ENCODE data around the gene INO80D. TPM values are rescaled to one million over a fixed set of nuclear protein-coding genes. Genes with fewer than 3 reads are reported as not detected.

The INO80D gene
- total and polyA plus RNA-seq, 2 experiments from 2014 or later = 17.5 to 37.4 TPM

DNA sequence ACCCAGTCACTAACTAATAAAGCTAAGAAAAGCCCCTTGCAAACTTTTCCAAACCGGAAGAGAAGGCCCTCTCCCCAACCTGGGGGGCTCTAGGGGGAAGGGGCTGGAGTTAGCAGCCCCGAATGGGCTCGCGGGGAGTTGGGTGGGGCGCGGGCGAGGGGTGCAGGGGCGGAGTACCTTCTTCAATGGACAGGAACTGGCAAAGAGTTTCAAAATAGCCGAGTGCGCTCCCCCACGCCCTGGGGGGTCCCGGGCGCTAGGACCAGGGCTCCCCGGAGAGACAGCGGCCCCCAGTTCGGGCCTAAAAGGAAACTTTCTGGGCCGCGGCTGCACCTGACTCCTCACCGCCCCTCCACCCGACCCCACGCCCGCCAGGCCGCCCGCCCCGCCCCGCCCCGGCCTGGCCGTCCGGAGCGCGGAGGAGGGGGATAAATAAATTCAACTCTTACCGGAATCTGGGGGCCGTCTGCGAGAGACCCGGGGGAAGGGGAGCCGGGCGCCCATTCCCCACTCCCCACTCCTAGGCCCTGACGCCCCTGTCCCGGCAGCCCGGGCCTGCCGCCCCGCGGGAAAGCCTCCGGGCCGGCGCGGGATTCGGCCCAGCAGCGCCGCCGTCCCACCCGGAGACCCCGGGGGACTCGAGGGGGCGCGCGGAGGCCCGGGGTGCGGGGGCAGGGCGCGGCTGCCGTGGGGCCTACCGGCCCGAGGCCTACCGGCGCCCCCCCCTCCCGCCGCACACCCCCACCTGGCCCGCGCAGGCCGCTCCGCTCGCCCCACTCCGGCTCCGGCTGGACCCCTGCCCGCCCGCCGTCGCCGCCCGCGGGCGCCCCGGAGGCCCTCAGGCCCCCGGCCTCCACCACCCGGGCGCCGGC is 868 bp downstream of the INO80D start (continued):
- TF ChIP-seq, protein P1, sequence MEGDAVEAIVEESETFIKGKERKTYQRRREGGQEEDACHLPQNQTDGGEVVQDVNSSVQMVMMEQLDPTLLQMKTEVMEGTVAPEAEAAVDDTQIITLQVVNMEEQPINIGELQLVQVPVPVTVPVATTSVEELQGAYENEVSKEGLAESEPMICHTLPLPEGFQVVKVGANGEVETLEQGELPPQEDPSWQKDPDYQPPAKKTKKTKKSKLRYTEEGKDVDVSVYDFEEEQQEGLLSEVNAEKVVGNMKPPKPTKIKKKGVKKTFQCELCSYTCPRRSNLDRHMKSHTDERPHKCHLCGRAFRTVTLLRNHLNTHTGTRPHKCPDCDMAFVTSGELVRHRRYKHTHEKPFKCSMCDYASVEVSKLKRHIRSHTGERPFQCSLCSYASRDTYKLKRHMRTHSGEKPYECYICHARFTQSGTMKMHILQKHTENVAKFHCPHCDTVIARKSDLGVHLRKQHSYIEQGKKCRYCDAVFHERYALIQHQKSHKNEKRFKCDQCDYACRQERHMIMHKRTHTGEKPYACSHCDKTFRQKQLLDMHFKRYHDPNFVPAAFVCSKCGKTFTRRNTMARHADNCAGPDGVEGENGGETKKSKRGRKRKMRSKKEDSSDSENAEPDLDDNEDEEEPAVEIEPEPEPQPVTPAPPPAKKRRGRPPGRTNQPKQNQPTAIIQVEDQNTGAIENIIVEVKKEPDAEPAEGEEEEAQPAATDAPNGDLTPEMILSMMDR (conservative IDR thresholded peaks at IDR 0.05; ENCODE audit: low read depth in 2 of 2) = no peak
- TF ChIP-seq, protein P2, sequence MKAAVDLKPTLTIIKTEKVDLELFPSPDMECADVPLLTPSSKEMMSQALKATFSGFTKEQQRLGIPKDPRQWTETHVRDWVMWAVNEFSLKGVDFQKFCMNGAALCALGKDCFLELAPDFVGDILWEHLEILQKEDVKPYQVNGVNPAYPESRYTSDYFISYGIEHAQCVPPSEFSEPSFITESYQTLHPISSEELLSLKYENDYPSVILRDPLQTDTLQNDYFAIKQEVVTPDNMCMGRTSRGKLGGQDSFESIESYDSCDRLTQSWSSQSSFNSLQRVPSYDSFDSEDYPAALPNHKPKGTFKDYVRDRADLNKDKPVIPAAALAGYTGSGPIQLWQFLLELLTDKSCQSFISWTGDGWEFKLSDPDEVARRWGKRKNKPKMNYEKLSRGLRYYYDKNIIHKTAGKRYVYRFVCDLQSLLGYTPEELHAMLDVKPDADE (IDR thresholded peaks at IDR 0.05) = no peak

DNA sequence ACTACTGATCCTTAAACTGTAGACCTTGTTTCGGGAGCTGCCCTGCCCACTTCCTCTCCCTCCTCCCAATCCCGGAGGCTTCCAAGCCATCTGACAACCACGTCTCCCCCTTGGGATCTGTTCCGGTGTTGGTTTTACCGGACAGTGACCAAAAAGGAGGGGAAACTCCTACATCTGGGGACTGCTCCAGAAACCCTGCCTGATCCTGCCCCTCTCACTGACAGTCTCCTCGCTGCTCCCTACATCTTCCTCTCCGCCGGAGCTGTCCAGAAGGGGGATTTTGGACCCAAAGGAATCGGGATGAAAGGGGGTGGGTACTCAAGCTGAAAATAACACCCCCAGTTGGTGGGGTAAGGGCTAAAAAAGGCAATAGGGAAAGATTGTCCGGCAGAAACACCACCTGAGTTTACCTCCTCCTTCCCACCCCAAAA is 1.5 kb downstream of the INO80D start:
- H3K4me1 Mint-ChIP-seq = peaks cover 33% of the 10 kb centered on the region
- ATAC-seq (peak; percentile 58), DNase-seq (ENCODE audit: low spot score) (peak; percentile 91)

More for the DNA sequence above, 1.5 kb downstream of the INO80D start:
- Histone ChIP-seq H3K79me2 (replicated peaks; ENCODE audit: insufficient read depth) (peaks cover 70% of the 10 kb centered on the region), H3K4me1 (ENCODE audit: insufficient read depth) (peaks cover 28% of the 10 kb centered on the region), H3F3A (replicated peaks; ENCODE audit: low read depth) (peaks cover 7% of the 10 kb centered on the region; the same call in 1 of the 2 replicates), H3K36me3 (ENCODE audit: insufficient read depth) (peaks cover 6% of the 10 kb centered on the region; the same call in 1 of the 2 replicates), H3K27me3 (ENCODE audit: insufficient read depth) (no peaks in the 10 kb centered on the region), H3K4me2 (peak overlapping the region; percentile 73), H3K9me2 (ENCODE audit: insufficient read depth) (no peaks in the 10 kb centered on the region), H3K4me3 (peak overlapping the region; percentile 89), H4K20me1 (replicated peaks; ENCODE audit: insufficient read depth) (no peaks in the 10 kb centered on the region; the same call in 1 of the 2 replicates), H3K27ac (ENCODE audit: low read depth) (peak overlapping the region; percentile 95), H2AFZ (no peak overlapping the region)
- TF ChIP-seq, protein P1 (conservative IDR thresholded peaks at IDR 0.05; ENCODE audit: low read depth in 2 of 2) = no peak
- TF ChIP-seq EZH2phosphoT487 (IDR thresholded peaks at IDR 0.05; ENCODE audit: unreplicated experiment) (no peak), POLR2AphosphoS5 (IDR thresholded peaks at IDR 0.05; ENCODE audit: low read depth) (peak; percentile 83), NANOG (IDR thresholded peaks at IDR 0.05; ENCODE audit: borderline replicate concordance) (no peak), JUNB (IDR thresholded peaks at IDR 0.05; ENCODE audit: unreplicated experiment) (no peak)
- peaks cover 8% of the 10 kb centered on the region; the same call in 2 of the 3 replicates for H3K9me3 Mint-ChIP-seq
- H3K27me3 Mint-ChIP-seq (ENCODE audit: insufficient read depth, low read depth, poor library complexity) = peaks cover 29% of the 10 kb centered on the region
- H3K4me3 Mint-ChIP-seq = peak overlapping the region; percentile 92
- peak overlapping the region; percentile 96 for H3K27ac Mint-ChIP-seq
- H3K36me3 Mint-ChIP-seq (ENCODE audit: low read depth) = peaks cover 38% of the 10 kb centered on the region

All from GM23338 (cell line).